ENCODE measurements around the gene ITGB5.

The ITGB5 gene

GRCh38 chr3:124896824-124897526 lies 9.8 kb upstream of the ITGB5 start:
- no peak for TF ChIP-seq CTCF (IDR thresholded peaks at IDR 0.05; ENCODE audit: low read depth, low read length, missing control alignments)
- in situ Hi-C loops (cut with HindIII; ENCODE audit: low sequenced_read_pairs), result no loop called here

GRCh38 chr3:124895756-124896155 lies 8.6 kb upstream of the ITGB5 start:
- DNase-seq (ENCODE audit: low read depth), result no peak
- no peak for TF ChIP-seq CTCF (IDR thresholded peaks at IDR 0.05; ENCODE audit: low read depth, low read length, missing control alignments)
- no peak overlapping the region for H3K4me3 ChIP-seq (ENCODE audit: low read depth, low read length)
- in situ Hi-C loops (cut with HindIII; ENCODE audit: low sequenced_read_pairs), result no loop called here

More at GRCh38 chr3:124896824-124897526, 9.8 kb upstream of the ITGB5 start:
- H3K4me3 ChIP-seq (ENCODE audit: low read depth, low read length), result no peak overlapping the region
- no peak for DNase-seq (ENCODE audit: low read depth)

- in situ Hi-C loops (cut with HindIII; ENCODE audit: low sequenced_read_pairs), result loop anchor here (5.0 kb wide), 1 partner anchor 126 kb away; no protein-coding TSS in a partner anchor
- no peak for TF ChIP-seq CTCF (IDR thresholded peaks at IDR 0.05; ENCODE audit: low read depth, low read length, missing control alignments)
- H3K4me3 ChIP-seq (ENCODE audit: low read depth, low read length), result no peak overlapping the region
Measured at GRCh38 chr3:124893526-124893925, 6.4 kb upstream of the ITGB5 start.

GRCh38 chr3:124890573-124891190 lies 3.5 kb upstream of the ITGB5 start:
- no peak overlapping the region for H3K4me3 ChIP-seq (ENCODE audit: low read depth, low read length)
- in situ Hi-C loops (cut with HindIII; ENCODE audit: low sequenced_read_pairs), result loop anchor here (5.0 kb wide), 1 partner anchor 123 kb away; no protein-coding TSS in a partner anchor
- no peak for TF ChIP-seq CTCF (IDR thresholded peaks at IDR 0.05; ENCODE audit: low read depth, low read length, missing control alignments)
- no peak for DNase-seq (ENCODE audit: low read depth)

More at GRCh38 chr3:124893526-124893925, 6.4 kb upstream of the ITGB5 start:
- no peak for DNase-seq (ENCODE audit: low read depth)

GRCh38 chr3:124888482-124889441 lies 1.6 kb upstream of the ITGB5 start:
- no peak for DNase-seq (ENCODE audit: low read depth)
- in situ Hi-C loops (cut with HindIII; ENCODE audit: low sequenced_read_pairs), result no loop called here
- H3K4me3 ChIP-seq (ENCODE audit: low read depth, low read length), result no peak overlapping the region
- TF ChIP-seq CTCF (IDR thresholded peaks at IDR 0.05; ENCODE audit: low read depth, low read length, missing control alignments), result no peak

GRCh38 chr3:124887932-124888298 lies 750 bp upstream of the ITGB5 start:
- no peak for DNase-seq (ENCODE audit: low read depth)
- in situ Hi-C loops (cut with HindIII; ENCODE audit: low sequenced_read_pairs), result no loop called here
- TF ChIP-seq CTCF (IDR thresholded peaks at IDR 0.05; ENCODE audit: low read depth, low read length, missing control alignments), result no peak
- peak overlapping the region; percentile 70 for H3K4me3 ChIP-seq (ENCODE audit: low read depth, low read length)
